Peyer's patch (tissue), 4 donors: Measurements from ENCODE around the gene ATP8A1.

Experiments used
- POLR2A ChIP-seq, 2 donors: fragments of 450-650 bp; IDR thresholded peaks; one replicate each; pipeline ENCODE4 v1.5.1; 2017; ENCODE audit warnings: antibody characterized with exemption in 2 of 2, mild to moderate bottlenecking in 2 of 2, moderate library complexity in 2 of 2
- TF ChIP-seq, protein P1 (sequence below), 6 experiments: fragments of 450-650 bp in 4 of 6; fragments of 200-600 bp in 2 of 6; sonication (generic) in 1 of 6; IDR thresholded peaks; one replicate each; pipeline ENCODE4 v1.5.1; 2017 to 2019; ENCODE audit warnings: antibody characterized with exemption in 6 of 6, mild to moderate bottlenecking in 3 of 6, moderate library complexity in 1 of 6

DNA sequence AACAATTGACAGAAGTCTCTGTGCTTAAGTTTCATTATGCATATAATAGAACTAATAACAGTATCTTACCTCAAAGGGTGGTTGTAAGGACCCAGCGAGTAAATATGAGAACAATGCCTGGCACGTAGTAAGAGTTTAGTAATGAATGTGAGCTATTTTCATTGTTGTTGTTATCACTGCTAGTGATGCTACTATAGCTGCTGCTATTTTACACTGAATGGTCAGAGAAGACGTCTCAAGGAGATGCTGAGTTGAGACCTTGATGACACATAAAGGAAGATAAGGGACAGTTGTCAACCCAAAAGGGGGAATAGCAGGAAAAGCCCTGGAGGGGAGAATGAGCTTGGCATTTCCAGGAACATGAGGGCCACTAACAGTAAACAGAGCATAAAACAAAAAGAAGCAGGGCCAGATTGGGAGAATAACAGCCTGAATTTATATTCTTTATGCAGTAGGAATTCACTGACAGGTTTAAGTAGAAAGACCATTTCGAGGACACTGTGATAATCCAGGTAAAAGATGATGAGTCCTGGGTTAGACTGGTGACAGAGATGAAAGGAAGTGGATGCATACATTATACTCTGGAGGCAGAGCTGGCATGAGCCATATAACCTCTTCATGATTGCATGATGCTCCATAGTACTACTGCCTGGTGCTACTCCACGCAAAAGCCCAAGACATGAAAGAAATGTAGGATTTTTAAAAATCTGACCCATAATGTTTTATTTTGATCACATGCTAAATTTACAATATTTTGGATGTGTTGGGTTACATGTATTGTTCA is 23.1 kb downstream of the ATP8A1 start:
- no peak for TF ChIP-seq POLR2A (IDR thresholded peaks at IDR 0.05)
- TF ChIP-seq, protein P1, sequence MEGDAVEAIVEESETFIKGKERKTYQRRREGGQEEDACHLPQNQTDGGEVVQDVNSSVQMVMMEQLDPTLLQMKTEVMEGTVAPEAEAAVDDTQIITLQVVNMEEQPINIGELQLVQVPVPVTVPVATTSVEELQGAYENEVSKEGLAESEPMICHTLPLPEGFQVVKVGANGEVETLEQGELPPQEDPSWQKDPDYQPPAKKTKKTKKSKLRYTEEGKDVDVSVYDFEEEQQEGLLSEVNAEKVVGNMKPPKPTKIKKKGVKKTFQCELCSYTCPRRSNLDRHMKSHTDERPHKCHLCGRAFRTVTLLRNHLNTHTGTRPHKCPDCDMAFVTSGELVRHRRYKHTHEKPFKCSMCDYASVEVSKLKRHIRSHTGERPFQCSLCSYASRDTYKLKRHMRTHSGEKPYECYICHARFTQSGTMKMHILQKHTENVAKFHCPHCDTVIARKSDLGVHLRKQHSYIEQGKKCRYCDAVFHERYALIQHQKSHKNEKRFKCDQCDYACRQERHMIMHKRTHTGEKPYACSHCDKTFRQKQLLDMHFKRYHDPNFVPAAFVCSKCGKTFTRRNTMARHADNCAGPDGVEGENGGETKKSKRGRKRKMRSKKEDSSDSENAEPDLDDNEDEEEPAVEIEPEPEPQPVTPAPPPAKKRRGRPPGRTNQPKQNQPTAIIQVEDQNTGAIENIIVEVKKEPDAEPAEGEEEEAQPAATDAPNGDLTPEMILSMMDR (IDR thresholded peaks at IDR 0.05): no peak
